ENCODE results near the gene COPS6.

The COPS6 gene

DNA sequence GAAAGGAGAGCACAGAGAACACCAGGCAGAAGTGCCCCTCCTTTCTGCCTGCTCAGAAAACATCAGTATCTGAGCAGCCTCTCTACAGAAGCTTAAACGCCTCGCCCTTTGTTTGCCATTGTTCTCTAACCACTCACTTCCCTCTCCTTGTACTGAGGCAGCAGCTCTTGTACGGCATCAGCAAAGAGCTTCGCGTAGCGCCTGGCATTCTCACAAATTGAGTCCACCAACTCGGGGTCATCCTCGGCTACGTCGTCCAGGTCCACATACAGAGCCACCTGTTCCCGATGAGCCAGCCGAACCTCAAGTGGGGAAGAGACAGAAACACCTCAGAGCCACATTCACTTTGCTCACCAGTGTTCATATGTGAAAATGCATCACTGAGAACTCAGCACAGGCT lies 10.7 kb downstream of the COPS6 start:
- Histone ChIP-seq H4K20me1 (ENCODE audit: insufficient read depth, low read length) (no peaks in the 10 kb centered on the region), H3K9me3 (ENCODE audit: low read length) (no peaks in the 10 kb centered on the region), H3F3A (ENCODE audit: insufficient read depth, low read length) (0 out of 2 replicates have a peak, but pooled peaks cover 4% of the 10 kb centered on the region), H3K4me2 (ENCODE audit: low read length) (peak overlapping the region; percentile 74), H3K4me1 (ENCODE audit: insufficient read depth, low read length, severe bottlenecking) (peaks cover 17% of the 10 kb centered on the region), H3K9me2 (ENCODE audit: low read depth, low read length) (no peaks in the 10 kb centered on the region), H3K27me3 (ENCODE audit: insufficient read depth, low read length) (no peaks in the 10 kb centered on the region), H3K79me2 (ENCODE audit: insufficient read depth, low read length) (peaks cover 10% of the 10 kb centered on the region), H3K36me3 (ENCODE audit: insufficient read depth, low read length) (peaks cover 63% of the 10 kb centered on the region), H2AFZ (ENCODE audit: low read length) (no peak overlapping the region), H3K4me3 (ENCODE audit: low read depth, low read length, poor library complexity, severe bottlenecking) (peak overlapping the region; percentile 87), H3K27ac (ENCODE audit: low read depth, low read length, poor library complexity, severe bottlenecking) (no peak overlapping the region), H3K9ac (ENCODE audit: low read length) (peak overlapping the region; percentile 98; the same call in 1 of the 2 replicates)
- TF ChIP-seq EZH2 (IDR thresholded peaks at IDR 0.05; ENCODE audit: borderline replicate concordance, low read length): no peak
- TF ChIP-seq, protein P1, sequence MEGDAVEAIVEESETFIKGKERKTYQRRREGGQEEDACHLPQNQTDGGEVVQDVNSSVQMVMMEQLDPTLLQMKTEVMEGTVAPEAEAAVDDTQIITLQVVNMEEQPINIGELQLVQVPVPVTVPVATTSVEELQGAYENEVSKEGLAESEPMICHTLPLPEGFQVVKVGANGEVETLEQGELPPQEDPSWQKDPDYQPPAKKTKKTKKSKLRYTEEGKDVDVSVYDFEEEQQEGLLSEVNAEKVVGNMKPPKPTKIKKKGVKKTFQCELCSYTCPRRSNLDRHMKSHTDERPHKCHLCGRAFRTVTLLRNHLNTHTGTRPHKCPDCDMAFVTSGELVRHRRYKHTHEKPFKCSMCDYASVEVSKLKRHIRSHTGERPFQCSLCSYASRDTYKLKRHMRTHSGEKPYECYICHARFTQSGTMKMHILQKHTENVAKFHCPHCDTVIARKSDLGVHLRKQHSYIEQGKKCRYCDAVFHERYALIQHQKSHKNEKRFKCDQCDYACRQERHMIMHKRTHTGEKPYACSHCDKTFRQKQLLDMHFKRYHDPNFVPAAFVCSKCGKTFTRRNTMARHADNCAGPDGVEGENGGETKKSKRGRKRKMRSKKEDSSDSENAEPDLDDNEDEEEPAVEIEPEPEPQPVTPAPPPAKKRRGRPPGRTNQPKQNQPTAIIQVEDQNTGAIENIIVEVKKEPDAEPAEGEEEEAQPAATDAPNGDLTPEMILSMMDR (IDR thresholded peaks at IDR 0.05; ENCODE audit: low read length): no peak

GRCh38 chr7:100100420-100101015 lies 11.7 kb downstream of the COPS6 start:
- Histone ChIP-seq H2AFZ (ENCODE audit: low read length) (no peak overlapping the region), H3F3A (ENCODE audit: insufficient read depth, low read length) (no peaks in the 10 kb centered on the region), H3K9ac (ENCODE audit: low read length) (peak overlapping the region; percentile 98), H3K9me3 (ENCODE audit: low read length) (no peaks in the 10 kb centered on the region), H4K20me1 (ENCODE audit: insufficient read depth, low read length) (no peaks in the 10 kb centered on the region), H3K27ac (ENCODE audit: low read depth, low read length, poor library complexity, severe bottlenecking) (peak overlapping the region; percentile 89), H3K4me2 (ENCODE audit: low read length) (peak overlapping the region; percentile 74), H3K79me2 (ENCODE audit: insufficient read depth, low read length) (peaks cover 10% of the 10 kb centered on the region), H3K9me2 (ENCODE audit: low read depth, low read length) (no peaks in the 10 kb centered on the region), H3K4me3 (ENCODE audit: low read depth, low read length, poor library complexity, severe bottlenecking) (peak overlapping the region; percentile 87), H3K4me1 (ENCODE audit: insufficient read depth, low read length, severe bottlenecking) (peaks cover 17% of the 10 kb centered on the region), H3K27me3 (ENCODE audit: insufficient read depth, low read length) (no peaks in the 10 kb centered on the region), H3K36me3 (ENCODE audit: insufficient read depth, low read length) (peaks cover 60% of the 10 kb centered on the region)
- TF ChIP-seq, protein P1 (IDR thresholded peaks at IDR 0.05; ENCODE audit: low read length): no peak
- TF ChIP-seq EZH2 (IDR thresholded peaks at IDR 0.05; ENCODE audit: borderline replicate concordance, low read length): no peak

DNA sequence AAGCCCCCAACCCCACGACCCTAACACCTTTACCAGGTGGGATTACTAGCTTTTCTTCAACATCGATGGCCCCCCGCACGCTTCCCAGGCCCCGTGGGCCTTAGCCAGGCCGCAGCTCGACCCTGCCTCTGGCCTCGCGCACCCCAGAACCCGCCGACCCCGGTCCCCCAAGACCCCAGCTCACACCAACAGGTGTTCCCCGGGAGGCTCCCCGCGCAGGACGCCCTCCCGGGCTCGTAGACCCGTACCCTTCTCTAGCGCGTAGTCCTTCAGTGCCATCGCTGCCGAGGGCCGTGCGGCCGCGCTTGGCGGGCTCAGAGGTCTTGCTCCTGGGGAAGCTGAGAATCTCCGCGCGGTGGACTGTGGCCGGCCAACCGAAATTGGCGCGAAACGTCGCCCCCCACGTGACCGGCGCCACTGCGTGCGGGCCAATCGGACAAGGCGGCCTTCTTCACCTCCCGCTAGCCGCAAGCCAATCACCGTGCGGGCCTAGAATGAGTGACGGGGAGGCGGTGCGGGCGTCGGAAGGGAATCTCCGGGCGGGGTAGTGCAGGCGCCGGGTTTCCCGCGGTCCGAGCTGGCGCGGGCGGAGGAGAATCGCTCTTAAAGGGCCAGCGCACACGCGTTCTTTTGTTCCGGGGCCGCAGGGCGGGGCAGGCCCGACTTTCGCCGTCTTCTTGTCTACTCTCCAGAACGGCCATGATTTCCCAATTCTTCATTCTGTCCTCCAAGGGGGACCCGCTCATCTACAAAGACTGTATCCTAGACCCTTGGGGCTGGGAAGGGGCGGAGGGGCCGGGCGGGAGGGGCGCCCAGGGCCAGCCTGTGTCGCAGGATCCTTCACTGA lies 12.5 kb downstream of the COPS6 start, which contains the start of the genes AP4M1 and MCM7:
Gene AP4M1 (plus strand): TSS at position 628 of the 847 bp plus-strand sequence. CDS start 72 bp downstream, at position 700.
Gene MCM7 (minus strand): TSS at position 382 of the 847 bp plus-strand sequence. CDS start 103 bp downstream, at position 279.
- Histone ChIP-seq H3K27ac (ENCODE audit: low read depth, low read length, poor library complexity, severe bottlenecking) (peak within 1 kb of the TSS; percentile 89), H2AFZ (ENCODE audit: low read length) (no peak within 1 kb of the TSS), H3K4me3 (ENCODE audit: low read depth, low read length, poor library complexity, severe bottlenecking) (peak within 1 kb of the TSS; percentile 87), H3K27me3 (ENCODE audit: insufficient read depth, low read length) (no peaks in the 10 kb centered on the region), H3K9ac (ENCODE audit: low read length) (peak within 1 kb of the TSS; percentile 98), H3K79me2 (ENCODE audit: insufficient read depth, low read length) (peaks cover 10% of the 10 kb centered on the region), H3K9me3 (ENCODE audit: low read length) (no peaks in the 10 kb centered on the region), H3K9me2 (ENCODE audit: low read depth, low read length) (no peaks in the 10 kb centered on the region), H3F3A (ENCODE audit: insufficient read depth, low read length) (no peaks in the 10 kb centered on the region), H4K20me1 (ENCODE audit: insufficient read depth, low read length) (no peaks in the 10 kb centered on the region), H3K4me1 (ENCODE audit: insufficient read depth, low read length, severe bottlenecking) (peaks cover 17% of the 10 kb centered on the region), H3K4me2 (ENCODE audit: low read length) (peak within 1 kb of the TSS; percentile 74), H3K36me3 (ENCODE audit: insufficient read depth, low read length) (peaks cover 60% of the 10 kb centered on the region)
- TF ChIP-seq EZH2 (IDR thresholded peaks at IDR 0.05; ENCODE audit: borderline replicate concordance, low read length): no peak
- TF ChIP-seq, protein P1 (IDR thresholded peaks at IDR 0.05; ENCODE audit: low read length): no peak

Data from OCI-LY1 (cell line).